NCI-H748 (cell line): ENCODE measurements around the gene GPR156.

Source experiments
- DNase-seq: peaks from one replicate; lab custom pipeline; 2025; ENCODE audit not compliant: unreplicated experiment; lab: John Stamatoyannopoulos, UW

GPR156 gene

DNA sequence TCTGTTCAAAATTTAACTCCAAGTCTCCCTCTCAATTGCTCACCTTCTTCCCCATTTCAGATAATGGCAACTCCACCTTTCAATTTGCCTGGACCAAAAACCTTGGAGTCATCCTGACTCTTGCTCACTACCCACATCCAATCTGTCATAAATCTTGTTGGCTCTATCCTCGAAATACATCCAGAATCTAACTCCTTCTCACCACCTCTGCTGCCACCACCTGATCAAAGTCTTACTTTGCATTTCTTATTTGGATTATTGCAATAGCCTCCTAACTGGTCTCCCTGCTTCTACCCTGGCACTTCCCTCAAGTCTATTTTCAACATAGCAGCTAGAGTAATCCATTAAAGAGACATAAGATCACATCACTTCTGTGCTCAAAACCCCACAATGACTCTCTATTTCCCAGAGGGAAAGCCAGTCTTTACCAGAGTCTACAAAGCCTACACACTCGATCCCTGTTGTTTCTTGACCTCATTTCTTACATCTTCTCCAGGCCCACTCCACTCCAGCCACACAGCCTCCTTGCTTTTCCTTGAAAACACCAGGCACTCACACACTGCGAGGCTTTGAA is 86.6 kb downstream of the GPR156 start:
- peak; percentile 11 for DNase-seq

DNA sequence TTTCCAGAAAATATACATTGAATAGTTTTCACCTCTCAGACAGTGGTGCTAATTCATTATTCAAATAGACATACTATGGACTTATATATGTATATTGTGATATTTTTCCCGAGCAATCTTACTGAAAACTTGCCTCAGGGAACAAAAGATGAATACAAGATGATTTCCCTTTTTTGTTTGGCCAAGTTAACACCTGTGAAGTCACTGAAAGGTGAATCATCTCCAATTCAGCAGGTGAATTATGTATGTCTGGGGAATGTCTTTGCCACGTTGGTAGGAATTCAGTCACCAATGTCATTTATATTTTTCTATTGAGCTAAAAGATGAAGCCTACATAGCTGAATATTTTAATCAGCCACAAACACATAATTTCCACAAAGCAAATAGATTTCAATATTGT is 88.2 kb downstream of the GPR156 start:
- no peak for DNase-seq

DNA sequence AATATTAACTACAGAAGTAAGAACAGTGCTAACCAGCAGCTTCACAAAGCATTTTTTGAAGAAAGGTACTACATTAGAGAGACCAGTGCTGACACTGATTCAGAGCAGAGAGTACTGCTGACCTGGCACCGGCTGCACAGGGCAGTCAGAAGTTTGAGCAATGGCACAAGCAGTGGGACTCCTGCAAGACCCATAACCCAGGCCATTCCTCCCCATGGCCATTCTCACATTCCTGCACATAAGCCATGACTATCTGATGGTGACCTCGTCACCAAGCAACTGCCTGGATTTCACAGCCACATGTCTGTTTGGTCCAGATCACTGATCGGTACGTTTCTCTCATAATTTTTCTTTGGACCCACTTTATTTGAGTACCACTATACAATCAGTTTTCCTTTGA is 88.7 kb downstream of the GPR156 start:
- no peak for DNase-seq

DNA sequence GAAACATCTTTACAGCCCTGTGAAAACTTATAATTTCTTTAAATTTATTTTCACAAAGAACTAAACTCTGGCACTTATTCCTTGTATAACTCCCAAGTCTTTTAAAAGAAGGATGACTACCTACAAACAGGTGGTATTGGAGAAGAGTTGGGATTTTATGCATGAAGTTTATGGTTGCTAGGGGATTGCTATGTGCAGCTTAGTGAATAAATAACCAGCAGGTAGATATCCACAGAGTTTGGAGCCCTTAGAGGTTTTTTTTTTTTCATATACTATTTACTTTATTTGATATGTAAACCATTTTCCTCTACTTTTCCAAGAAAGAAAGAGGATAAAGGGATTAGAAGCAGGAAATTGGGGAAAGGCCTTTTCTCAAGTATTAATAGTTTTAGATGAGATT is 91.5 kb downstream of the GPR156 start:
- no peak for DNase-seq

DNA sequence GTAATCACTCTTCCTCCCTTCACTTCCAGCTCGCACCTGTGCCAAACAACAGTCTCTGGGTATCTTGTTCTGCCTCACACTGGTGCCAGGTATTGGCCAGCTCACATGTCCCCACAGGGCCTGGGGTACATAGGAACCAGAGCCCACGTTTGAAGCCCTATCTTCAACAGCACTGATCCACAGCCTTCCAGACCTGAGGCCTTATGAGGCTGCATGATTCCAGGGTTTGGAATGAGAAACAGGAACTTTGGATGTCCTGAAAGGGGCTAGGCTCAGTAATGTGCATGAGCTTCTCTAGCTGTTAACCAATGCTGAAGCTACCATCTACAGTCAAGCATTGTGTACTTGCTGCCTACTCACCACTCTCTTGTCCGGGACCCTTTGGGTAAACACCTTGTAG is 92.4 kb downstream of the GPR156 start:
- DNase-seq: no peak

DNA sequence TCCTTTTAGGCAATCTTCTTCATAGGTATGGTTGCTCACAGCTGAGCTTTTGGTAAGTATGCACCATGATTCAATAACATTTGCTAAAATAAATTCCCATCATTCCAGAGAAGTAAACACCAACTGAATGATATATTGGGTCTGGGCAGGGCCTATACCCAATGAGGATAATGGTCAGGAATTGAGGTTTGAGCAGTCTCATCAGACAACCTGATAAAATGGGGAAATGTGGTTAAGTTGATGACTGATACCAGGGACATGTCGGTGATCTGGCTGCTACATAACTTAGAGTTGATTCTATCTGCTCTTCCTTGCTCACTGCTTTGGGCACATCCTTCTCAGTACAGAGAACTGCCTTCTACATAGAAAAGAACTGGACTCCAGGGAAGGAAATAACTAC is 92.9 kb downstream of the GPR156 start:
- no peak for DNase-seq

DNA sequence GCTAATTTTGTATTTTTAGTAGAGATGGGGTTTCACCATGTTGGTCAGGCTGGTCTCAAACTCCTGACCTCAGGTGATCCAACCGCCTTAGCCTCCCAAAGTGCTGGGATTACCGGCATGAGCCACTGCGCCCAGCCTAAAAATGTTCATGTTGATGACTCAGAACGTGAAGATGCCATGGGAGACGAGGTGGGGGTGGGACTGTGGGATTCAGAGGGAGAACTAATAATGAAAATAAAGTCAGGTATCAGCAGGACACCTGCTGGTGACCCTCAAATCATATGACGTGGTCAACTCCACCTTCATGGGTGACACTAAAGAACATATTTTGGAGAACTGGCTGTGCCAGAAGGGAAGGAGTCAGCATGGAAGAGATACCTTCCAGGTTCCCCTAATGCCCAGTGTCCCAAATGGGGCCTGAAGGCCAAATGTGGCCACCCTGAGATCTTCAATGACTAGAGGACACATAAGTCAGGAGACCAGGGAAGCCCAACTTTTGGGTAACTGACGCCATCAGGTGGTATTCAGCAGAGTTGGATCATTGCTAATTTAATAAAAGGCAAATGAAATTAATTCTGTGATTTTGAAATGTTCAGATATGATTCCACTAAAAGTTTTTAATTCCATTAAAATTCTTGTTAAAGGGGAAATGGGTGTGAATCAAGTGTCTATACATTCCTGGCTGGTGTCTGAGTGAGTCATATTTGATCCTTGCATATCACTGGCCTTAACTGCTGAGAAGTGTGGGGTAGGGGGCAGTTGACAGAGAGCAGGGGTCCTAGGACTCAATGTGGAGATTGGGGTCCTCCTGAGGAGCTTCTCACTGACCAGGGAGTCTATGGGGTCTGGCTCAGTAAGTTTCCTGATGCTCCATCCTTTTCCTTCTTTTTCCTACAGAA is 102.2 kb downstream of the GPR156 start:
- DNase-seq: peak; percentile 11

DNA sequence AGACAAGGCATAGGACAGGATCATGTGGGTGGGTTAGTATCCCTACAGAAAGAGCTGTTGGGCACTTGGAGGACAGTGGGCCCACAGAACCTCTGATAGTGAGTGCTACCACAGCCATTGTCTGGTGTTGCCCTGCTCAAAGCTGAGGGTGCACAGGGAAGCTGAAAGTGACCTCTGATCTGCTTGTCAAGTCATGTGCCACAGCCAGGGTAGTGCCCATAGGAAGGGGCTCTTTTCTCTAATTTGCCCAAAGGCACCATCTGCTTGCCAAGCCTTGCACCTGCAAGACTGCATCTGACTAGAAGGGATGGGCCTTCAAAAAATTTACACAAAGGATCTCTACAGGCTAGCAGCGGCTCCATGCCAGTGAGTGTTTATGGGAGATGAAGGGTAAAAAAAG is 103.4 kb downstream of the GPR156 start:
- peak; percentile 8 for DNase-seq

DNA sequence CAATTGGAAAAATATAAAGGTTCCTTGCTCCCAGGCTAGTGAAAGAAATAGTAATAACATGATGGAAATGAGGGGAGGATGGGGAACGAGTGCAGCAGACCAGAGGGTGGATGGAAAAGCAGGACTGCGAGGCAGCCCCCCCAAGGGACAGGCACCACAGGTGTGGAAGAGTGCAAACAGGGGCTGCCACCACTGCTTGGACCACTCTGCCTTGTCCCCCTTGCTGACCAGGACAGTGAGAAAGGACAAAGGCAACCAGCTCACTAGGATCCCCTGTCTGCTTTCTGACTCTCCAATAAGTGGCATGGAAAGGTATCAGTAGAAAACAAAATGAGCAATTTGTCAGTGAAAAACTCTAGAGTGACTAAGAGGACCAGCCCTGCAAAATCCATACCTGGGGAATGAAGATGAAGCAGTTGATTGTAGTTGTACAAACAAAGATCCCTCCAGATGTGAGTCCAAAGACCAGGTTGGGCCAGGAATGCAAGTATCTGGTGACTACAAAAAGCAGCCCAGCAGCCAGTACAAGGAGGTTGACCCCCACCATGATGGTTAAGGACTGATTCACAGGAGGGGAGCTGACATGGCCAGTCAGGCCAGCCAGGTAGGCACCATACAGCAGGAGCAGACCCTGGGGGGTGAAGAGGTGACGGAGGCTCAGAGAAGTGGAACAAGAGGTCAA is 104.2 kb downstream of the GPR156 start:
- DNase-seq: no peak

DNA sequence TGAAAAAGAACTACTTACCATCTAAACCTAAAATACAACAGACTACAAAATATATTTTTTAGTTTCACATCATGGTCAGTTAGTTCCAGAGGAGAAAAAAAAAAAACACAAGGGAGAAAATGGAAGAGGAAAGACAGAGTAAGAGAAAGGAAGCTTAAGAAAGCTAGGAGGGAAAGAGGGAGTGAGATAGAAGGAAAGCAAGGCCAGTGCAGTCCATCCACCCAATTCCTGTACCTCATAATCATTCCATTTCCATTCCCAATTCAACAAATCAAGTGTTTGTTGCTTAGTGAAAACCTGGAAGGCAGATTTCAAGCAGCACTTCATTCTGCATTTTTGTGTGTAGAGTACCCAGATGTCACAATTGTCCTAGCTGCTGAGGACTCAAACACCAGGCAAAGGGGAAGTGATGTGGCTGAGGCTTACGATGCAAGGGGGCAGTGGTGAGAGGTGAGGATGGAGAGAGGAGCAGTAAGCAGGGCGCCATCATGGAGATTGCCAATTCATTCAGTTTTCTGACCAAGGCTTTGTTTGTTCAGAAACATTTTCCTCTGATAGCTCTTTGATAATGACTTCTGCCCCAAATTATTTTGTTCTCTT is 107.2 kb downstream of the GPR156 start:
- no peak for DNase-seq

DNA sequence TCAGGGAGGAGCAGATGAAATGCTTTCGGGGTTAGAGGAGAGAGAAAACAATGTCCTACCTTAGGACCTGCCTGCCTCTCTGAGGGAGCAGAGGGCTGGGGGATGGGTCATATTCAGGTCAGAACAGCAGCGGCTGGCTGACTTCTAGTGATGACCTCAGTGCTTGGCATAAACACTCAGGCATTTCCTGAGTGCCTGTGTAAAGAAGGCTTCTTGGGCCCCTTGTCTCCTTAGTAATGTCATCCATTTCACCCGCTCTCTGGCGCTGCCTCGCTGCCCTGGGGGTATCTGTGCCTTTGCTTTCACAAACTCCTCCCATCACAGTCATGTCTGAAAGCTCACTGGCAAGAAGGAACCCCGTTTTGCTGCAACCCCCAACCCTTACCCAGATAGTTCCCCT is 107.9 kb downstream of the GPR156 start:
- no peak for DNase-seq

DNA sequence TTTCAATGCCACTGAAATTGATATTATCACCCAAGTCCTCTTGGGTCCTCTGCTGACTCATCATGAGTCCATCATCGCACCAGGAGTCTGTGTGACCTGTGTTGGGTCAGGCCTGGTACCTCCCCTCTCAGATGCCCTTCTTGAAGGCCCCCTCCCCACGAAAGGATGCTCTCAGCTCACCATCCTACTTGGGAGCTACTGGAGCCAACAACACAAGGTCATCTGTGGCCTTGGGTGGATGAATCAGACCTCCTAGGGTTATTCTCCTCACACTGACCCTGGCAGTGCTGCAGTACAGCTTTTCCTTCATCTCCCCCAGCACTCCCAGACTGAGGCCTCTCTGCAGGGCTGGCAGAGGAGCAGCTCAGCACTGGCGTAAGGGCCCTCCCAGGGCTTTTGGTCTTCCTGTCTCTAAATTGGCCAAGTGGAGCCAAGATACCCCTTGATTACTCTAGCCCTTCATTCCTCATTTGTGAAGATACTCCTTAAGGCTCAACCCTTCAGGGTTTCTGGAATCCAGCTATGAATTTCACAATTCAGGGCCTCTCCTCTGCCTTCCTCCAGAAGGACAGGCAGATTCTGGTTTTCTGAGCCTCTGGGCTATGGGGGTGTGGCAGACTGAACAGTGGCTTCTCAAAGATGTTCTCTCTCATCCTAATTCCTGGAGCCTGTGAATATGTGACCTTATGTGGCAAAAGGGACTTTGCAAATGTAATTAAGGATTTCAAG is 110.0 kb downstream of the GPR156 start:
- DNase-seq: no peak

DNA sequence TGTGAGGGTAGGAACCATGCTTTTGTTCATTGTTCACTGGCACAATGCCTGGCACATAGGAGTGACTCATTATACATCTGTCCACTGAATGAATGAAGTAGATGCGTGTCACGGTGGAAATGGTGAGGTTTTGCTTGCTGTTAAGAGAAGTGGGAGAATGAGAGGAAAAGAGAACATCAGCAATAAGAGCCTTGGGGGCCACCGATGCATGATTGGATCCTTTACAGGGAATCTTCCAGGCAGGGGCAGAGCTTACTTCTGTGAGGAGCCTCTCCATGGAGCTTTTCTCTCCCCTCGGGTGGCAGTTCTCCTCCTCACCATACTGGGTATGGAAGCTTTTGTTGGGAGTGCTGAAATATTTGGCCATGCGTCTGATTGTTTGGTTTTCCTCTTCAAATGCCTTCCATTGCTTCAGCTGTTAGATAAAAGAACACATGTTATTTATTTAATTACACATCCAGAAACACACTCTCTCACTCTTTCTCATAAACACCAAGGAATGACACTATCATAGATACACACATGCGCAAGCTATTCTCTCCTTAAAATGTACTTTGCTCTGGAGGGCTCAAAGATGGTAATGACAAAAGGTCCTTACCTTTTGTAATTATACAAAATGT is 111.9 kb downstream of the GPR156 start:
- no peak for DNase-seq

DNA sequence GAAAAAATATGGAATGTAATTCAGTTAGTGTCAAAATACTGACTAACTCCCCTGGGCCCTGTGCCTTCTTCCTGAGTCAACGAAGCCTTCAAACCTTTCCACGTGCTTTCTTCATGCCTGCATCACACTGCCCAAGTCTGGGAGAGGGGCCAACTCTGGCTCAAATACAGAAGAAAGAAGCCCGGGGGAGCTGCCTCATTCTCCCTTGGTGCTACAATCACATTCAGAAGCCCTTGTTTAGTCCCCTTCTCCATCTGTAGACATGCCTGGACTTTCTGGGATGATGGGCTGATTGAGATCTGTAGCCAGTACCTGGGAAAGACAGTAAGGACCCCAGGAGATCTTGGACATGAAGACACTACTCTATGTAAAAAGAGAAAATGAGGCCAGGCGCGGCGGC is 113.0 kb downstream of the GPR156 start:
- no peak for DNase-seq

DNA sequence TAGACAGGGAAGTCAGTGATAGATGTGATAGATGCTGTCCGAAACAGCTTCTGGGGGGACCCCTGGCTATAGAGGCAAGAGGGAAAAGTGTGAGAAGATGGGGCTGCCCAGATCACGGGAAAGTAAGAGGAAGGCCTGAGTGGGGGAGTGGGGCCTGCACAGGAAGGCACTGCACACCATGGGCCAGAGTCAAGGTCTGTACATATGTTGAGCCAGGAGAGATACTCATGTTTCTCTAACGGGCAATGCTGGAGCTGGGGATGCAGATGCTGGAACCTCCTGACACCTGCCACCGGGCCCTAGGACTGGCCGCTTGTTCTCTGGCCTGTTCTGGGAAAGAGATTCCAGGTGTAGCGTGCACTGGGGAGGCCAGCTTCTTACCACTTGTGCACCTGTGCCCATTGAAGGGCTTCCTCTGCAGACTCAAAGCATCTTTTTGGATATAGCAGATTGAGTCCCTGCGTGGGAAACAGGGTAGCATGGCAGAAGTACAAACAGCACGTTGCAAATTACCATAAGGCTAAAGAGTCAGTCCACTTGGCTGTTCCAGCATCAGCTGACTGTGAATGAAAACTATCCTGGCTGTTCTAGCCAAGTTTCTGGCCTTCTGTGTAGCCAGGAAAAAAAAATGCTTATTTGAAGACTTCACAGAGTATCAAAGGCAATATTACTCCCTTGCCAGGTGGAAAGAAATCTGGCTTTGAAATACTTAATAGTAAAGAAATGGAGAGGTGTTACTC is 113.7 kb downstream of the GPR156 start:
- no peak for DNase-seq

DNA sequence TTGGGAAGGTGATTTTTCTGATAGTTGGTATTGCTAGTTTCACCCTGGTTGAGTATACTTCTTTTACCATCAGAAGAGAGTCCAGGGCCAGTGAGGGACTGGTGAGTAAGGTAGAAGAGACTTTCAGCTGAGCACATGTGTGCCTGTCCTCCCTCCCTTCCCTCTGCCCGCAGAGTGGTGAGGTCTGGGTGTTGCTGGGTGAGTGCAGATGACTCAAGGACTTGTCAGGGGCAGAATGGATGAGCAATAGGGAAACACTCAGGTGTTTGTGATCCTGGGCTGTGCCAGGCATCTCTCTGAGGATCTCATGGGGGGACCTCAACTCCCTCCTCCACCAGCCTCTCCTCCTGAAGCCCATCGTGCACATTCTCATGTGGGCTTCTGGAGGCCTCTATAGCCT is 114.8 kb downstream of the GPR156 start:
- peak; percentile 9 for DNase-seq

DNA sequence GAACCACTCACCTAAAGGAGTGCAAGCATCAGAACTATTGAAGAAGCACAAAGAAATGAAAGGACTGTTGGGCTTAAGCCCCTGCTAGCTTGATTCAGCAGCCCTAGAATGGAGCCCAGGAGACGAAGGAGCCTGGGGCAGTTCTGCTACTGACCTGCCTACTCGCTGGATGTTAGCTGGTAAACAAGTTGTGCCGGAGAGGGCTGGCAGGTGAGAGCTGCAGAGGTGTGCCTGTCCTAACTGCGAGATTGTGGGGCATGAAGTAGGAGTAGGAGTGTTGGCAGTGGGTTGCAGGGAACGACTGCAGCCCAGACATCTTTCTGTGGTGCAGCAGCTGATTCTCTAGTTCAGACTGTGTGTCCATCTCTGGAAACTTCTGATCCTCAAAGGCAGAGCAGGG is 115.6 kb downstream of the GPR156 start:
- no peak for DNase-seq

DNA sequence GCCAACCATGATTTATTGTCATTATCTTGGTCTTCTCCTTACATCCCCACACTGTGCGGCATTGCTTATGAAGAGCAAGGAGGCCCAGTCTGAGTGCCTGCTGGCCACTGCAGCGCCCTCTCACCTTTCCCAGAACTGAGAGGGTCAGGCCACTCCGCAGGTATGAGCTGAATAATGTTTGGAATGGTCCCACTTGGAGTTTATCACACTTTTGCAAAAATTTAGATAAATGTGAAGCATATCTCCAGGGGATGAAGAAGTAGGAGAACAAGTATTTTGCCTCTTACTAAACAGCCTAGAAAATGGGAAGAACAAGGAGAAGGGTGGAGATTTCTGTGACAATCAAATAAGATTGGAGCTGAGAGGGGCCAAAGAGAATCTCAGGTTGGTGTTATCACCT is 116.4 kb downstream of the GPR156 start:
- no peak for DNase-seq

DNA sequence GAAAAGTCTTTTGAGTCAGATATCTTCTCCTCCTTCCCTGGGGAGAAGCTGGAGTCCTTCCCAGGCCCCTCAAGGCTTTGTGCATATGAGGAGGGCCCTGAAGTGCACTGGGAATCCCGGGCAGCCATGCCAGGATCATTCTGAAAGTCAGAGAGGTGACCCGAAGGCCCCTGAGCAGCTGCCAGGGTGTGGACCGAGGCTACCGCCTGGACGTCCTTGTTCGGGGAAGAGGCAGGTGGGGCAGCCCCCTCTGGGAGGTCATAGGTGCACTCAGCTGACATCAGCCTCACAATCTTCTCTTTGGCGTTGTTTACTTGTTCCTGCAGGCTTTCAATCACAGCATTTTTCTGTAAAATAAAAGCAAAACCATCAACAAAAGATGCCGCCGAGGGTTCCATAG is 117.0 kb downstream of the GPR156 start:
- DNase-seq: no peak

DNA sequence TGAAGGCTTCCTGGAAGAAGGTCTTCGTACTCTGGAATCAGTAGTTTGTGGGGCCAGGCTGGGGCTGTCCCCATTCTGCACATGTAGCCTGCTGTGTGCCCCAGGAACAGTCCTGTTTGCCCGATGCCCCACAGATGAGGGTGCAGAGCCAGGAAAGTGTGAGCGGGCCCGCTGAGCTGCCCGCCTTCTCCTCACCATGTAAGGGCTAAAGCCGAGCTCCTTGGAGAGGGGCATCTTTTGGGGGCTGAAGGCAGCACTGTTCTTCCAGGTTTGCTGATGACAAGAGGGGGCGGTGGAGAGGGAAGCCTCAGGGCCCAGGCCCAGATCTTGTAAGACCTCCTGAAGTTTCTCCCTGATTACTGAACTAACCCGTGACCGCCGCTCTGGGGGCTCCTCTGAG is 117.5 kb downstream of the GPR156 start:
- DNase-seq: no peak
